OCI-LY3 (cell line): ENCODE data around the gene RSRP1.
A peak's percentile ranks its signal among the peaks of the same experiment; 100 is the strongest.

Experiments used
- H2AFZ ChIP-seq: fragments of 200-600, 300-600 bp; shearing (Covaris generic); 2 replicates; pipeline ENCODE4 v1.6.0; 2014; ENCODE audit warnings: antibody characterized with exemption, low read depth, low read length
- H3K27ac ChIP-seq: fragments of 200-600, 300-600 bp; sonication (generic); 2 replicates; pipeline ENCODE4 v1.5.1; 2014; ENCODE audit warnings: mild to moderate bottlenecking, low read length, moderate library complexity, mixed read lengths
- H3K27me3 ChIP-seq: fragments of 200-600, 300-600 bp; sonication (generic); 2 replicates; pipeline ENCODE4 v1.6.1; 2014; ENCODE audit warnings: low read depth, low read length, mixed read lengths
- H3K36me3 ChIP-seq: fragments of 200-600, 300-600 bp; sonication (generic); replicated peaks from 2 replicates; pipeline ENCODE3; 2014; ENCODE audit warnings: low read depth, low read length, mixed read lengths
- H3K4me1 ChIP-seq: fragments of 300-600, 200-600 bp; sonication (generic); 2 replicates; pipeline ENCODE4 v1.6.1; 2014; ENCODE audit warnings: low read length, mixed read lengths
- H3K4me2 ChIP-seq: fragments of 200-600, 300-600 bp; sonication (generic); 2 replicates; pipeline ENCODE4 v1.6.1; 2014; ENCODE audit warnings: low read length, mixed read lengths
- H3K4me3 ChIP-seq: fragments of 300-600, 200-600 bp; sonication (generic); 2 replicates; pipeline ENCODE4 v1.5.1; 2014; ENCODE audit warnings: antibody characterized with exemption, mild to moderate bottlenecking, low read length, moderate library complexity
- H3K79me2 ChIP-seq: fragments of 300-600, 200-600 bp; shearing (Covaris generic); 2 replicates; pipeline ENCODE4 v1.6.1; 2014; ENCODE audit warnings: mild to moderate bottlenecking, low read length, mixed read lengths
- H3K9ac ChIP-seq: fragments of 300-600, 200-600 bp; shearing (Covaris generic); 2 replicates; pipeline ENCODE4 v1.6.0; 2014; ENCODE audit warnings: mild to moderate bottlenecking, low read length, moderate library complexity
- H3K9me3 ChIP-seq: fragments of 200-600, 300-600 bp; shearing (Covaris generic); 2 replicates; pipeline ENCODE4 v1.6.1; 2014; ENCODE audit warnings: low read length, mixed read lengths; ENCODE audit not compliant: insufficient read depth
- H4K20me1 ChIP-seq: fragments of 200-600, 300-600 bp; sonication (generic); 2 replicates; pipeline ENCODE4 v1.6.1; 2016; ENCODE audit warnings: low read length, mixed read lengths; ENCODE audit not compliant: insufficient read depth
- EZH2phosphoT487 ChIP-seq: fragments of 200-600 bp; shearing (Covaris generic); IDR thresholded peaks from 2 replicates; pipeline ENCODE4 v1.6.1; 2018; ENCODE audit warnings: antibody characterized with exemption, mixed run types, low read depth
- TF ChIP-seq, protein P1 (sequence below): fragments of 200-600, 300-600 bp; sonication (generic); IDR thresholded peaks from 2 replicates; pipeline ENCODE4 v1.5.1; 2014; ENCODE audit warnings: antibody characterized with exemption, low read length, low read depth

The RSRP1 gene

GRCh38 chr1:25220666-25221065 is 26.6 kb downstream of the RSRP1 start:
- Histone ChIP-seq H3K9ac (no peak overlapping the region), H3K4me2 (no peak overlapping the region), H3K4me3 (no peak overlapping the region), H3K79me2 (no peaks in the 10 kb centered on the region), H3K27me3 (no peaks in the 10 kb centered on the region), H2AFZ (no peak overlapping the region), H4K20me1 (no peaks in the 10 kb centered on the region), H3K9me3 (no peaks in the 10 kb centered on the region), H3K36me3 (no peaks in the 10 kb centered on the region), H3K27ac (no peak overlapping the region), H3K4me1 (no peaks in the 10 kb centered on the region)
- no peak for TF ChIP-seq EZH2phosphoT487
- TF ChIP-seq, protein P1, sequence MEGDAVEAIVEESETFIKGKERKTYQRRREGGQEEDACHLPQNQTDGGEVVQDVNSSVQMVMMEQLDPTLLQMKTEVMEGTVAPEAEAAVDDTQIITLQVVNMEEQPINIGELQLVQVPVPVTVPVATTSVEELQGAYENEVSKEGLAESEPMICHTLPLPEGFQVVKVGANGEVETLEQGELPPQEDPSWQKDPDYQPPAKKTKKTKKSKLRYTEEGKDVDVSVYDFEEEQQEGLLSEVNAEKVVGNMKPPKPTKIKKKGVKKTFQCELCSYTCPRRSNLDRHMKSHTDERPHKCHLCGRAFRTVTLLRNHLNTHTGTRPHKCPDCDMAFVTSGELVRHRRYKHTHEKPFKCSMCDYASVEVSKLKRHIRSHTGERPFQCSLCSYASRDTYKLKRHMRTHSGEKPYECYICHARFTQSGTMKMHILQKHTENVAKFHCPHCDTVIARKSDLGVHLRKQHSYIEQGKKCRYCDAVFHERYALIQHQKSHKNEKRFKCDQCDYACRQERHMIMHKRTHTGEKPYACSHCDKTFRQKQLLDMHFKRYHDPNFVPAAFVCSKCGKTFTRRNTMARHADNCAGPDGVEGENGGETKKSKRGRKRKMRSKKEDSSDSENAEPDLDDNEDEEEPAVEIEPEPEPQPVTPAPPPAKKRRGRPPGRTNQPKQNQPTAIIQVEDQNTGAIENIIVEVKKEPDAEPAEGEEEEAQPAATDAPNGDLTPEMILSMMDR = no peak

GRCh38 chr1:25219661-25220251 is 27.5 kb downstream of the RSRP1 start:
- TF ChIP-seq, protein P1 = no peak
- no peak for TF ChIP-seq EZH2phosphoT487
- Histone ChIP-seq H3K4me2 (no peak overlapping the region), H3K4me3 (no peak overlapping the region), H3K4me1 (no peaks in the 10 kb centered on the region), H3K36me3 (no peaks in the 10 kb centered on the region), H2AFZ (no peak overlapping the region), H4K20me1 (no peaks in the 10 kb centered on the region), H3K79me2 (no peaks in the 10 kb centered on the region), H3K9ac (no peak overlapping the region), H3K27ac (no peak overlapping the region), H3K27me3 (no peaks in the 10 kb centered on the region), H3K9me3 (no peaks in the 10 kb centered on the region)

DNA sequence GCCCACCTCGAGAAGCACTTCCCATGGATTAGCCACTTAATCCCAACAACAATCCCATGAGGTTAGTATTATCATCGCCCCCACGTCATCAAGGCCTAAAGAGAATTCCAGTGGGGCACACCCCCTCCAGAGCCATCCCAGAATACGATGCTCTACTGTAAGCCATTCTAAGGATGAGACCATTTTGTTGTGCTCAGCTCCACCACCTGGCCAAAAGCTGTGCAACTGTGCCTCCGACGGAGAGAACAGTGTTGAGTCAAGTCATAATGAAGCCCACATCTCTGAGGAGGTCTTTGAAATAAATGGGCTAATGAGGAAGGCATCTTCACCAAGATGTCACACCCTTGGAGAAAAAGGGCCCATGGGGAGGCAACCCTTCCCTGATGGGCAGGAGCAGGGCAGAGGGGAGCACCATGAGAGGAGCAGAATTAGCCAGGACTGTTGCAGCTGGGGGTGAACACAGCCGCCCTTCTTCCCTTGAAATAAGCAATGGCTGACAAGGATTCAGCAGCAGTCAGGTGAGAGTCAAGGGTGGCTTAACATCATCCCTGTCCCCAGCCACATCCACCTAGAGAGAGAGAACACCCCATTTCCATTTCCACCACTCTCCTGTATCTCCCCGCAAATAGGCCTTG is 29.5 kb downstream of the RSRP1 start:
- no peak overlapping the region for H3K9ac ChIP-seq
- H2AFZ ChIP-seq = no peak overlapping the region
- no peak for TF ChIP-seq EZH2phosphoT487
- TF ChIP-seq, protein P1 = 0 out of 2 replicates have a peak, but pooled peaks have one; percentile 20
- no peaks in the 10 kb centered on the region for H3K9me3 ChIP-seq
- no peaks in the 10 kb centered on the region for H3K4me1 ChIP-seq
- no peaks in the 10 kb centered on the region for H3K27me3 ChIP-seq
- H3K27ac ChIP-seq = no peak overlapping the region
- H4K20me1 ChIP-seq = no peaks in the 10 kb centered on the region
- H3K79me2 ChIP-seq = no peaks in the 10 kb centered on the region
- H3K4me3 ChIP-seq = no peak overlapping the region
- no peak overlapping the region for H3K4me2 ChIP-seq
- no peaks in the 10 kb centered on the region for H3K36me3 ChIP-seq

DNA sequence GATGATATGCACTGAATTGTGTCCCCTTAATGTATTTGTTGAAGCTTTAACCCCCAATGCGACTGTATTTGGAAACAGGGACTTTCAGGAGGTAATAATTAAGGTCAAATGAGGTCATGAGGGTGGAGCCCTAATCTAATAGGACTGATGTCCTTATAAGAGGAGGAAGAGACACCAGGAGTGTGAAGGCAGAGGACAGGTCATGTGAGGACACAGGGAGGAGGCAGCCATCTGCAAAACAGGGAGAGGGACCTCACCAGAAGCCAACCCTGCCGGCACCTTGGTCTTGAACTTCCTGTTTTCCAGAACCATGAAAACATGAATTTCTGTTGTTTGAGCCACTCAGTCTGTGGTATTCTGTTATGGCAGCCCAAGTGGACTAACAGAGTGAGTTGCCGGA is 30.2 kb downstream of the RSRP1 start:
- H3K9me3 ChIP-seq = no peaks in the 10 kb centered on the region

More for the DNA sequence above, 30.2 kb downstream of the RSRP1 start:
- Histone ChIP-seq H3K27ac (no peak overlapping the region), H3K4me1 (no peaks in the 10 kb centered on the region), H3K9ac (no peak overlapping the region), H2AFZ (no peak overlapping the region), H3K4me3 (no peak overlapping the region), H3K4me2 (no peak overlapping the region), H3K36me3 (no peaks in the 10 kb centered on the region), H3K27me3 (no peaks in the 10 kb centered on the region), H3K79me2 (no peaks in the 10 kb centered on the region), H4K20me1 (no peaks in the 10 kb centered on the region)
- TF ChIP-seq, protein P1 = no peak
- TF ChIP-seq EZH2phosphoT487 = no peak
